H9 (cell line): Measurements from ENCODE around the gene POT1. TPM values are rescaled to one million over a fixed set of nuclear protein-coding genes. Genes with fewer than 3 reads are reported as not detected.

ENCODE experiments used
- DNase-seq: peaks from one replicate; pipeline ENCODE4 v3.0.0-alpha.2; 2017
- H2AFZ ChIP-seq: one replicate; pipeline ENCODE4 v1.6.1; 2013; ENCODE audit warnings: mild to moderate bottlenecking, low read length, control low read depth, moderate library complexity
- H2AK5ac ChIP-seq: 2 replicates; pipeline ENCODE4 v1.6.1; 2013; ENCODE audit warnings: low read length, control low read depth, mixed read lengths; ENCODE audit not compliant: insufficient read length
- H2BK120ac ChIP-seq: one replicate; pipeline ENCODE4 v1.6.1; 2013; ENCODE audit warnings: low read depth, mild to moderate bottlenecking, low read length, control low read depth, inconsistent platforms; ENCODE audit not compliant: poor library complexity, severe bottlenecking
- H2BK12ac ChIP-seq: 2 replicates; pipeline ENCODE4 v1.6.1; 2013; ENCODE audit warnings: low read length, control low read depth, mixed read lengths, low read depth; ENCODE audit not compliant: insufficient read length
- H2BK15ac ChIP-seq: 2 replicates; pipeline ENCODE4 v1.6.1; 2013; ENCODE audit warnings: low read depth, low read length, control low read depth
- H2BK20ac ChIP-seq: one replicate; pipeline ENCODE4 v1.6.1; 2013; ENCODE audit warnings: low read depth, mild to moderate bottlenecking, low read length, control low read depth, inconsistent platforms; ENCODE audit not compliant: poor library complexity, severe bottlenecking
- H2BK5ac ChIP-seq: 2 replicates; pipeline ENCODE4 v1.6.1; 2013; ENCODE audit warnings: low read length, control low read depth, mixed read lengths; ENCODE audit not compliant: insufficient read length
- H3K14ac ChIP-seq: 2 replicates; pipeline ENCODE4 v1.6.1; 2013; ENCODE audit warnings: low read length, control low read depth; ENCODE audit not compliant: insufficient read depth
- H3K18ac ChIP-seq: 2 replicates; pipeline ENCODE4 v1.6.1; 2013; ENCODE audit warnings: low read depth, mild to moderate bottlenecking, mixed read lengths, low read length, control low read depth; ENCODE audit not compliant: insufficient read length
- H3K23ac ChIP-seq: 2 replicates; pipeline ENCODE4 v1.6.1; 2013; ENCODE audit warnings: low read length, control low read depth, mixed read lengths, low read depth; ENCODE audit not compliant: insufficient read length
- H3K23me2 ChIP-seq: 2 replicates; pipeline ENCODE4 v1.6.1; 2013; ENCODE audit warnings: low read depth, mild to moderate bottlenecking, mixed read lengths, low read length, control low read depth; ENCODE audit not compliant: insufficient read length, poor library complexity, severe bottlenecking
- H3K27ac ChIP-seq: 2 replicates; pipeline ENCODE4 v1.5.1; 2013; ENCODE audit warnings: low read length, control low read depth, mixed read lengths, low read depth; ENCODE audit not compliant: insufficient read length
- H3K27me3 ChIP-seq: 2 replicates; pipeline ENCODE4 v1.6.1; 2013; ENCODE audit warnings: low read length, control low read depth, inconsistent platforms; ENCODE audit not compliant: insufficient read depth
- H3K4ac ChIP-seq: 2 replicates; pipeline ENCODE4 v1.6.1; 2013; ENCODE audit warnings: low read depth, mild to moderate bottlenecking, control low read depth, inconsistent platforms, low read length, moderate library complexity
- H3K4me1 ChIP-seq: 2 replicates; pipeline ENCODE4 v1.6.1; 2013; ENCODE audit warnings: low read length, control low read depth, inconsistent platforms; ENCODE audit not compliant: insufficient read depth
- H3K4me2 ChIP-seq: 2 replicates; pipeline ENCODE4 v1.6.1; 2013; ENCODE audit warnings: low read length, control low read depth, mixed read lengths; ENCODE audit not compliant: insufficient read length, insufficient read depth
- H3K56ac ChIP-seq: 2 replicates; pipeline ENCODE4 v1.6.1; 2013; ENCODE audit warnings: low read depth, mild to moderate bottlenecking, mixed read lengths, low read length, control low read depth; ENCODE audit not compliant: insufficient read length
- H3K79me1 ChIP-seq: 2 replicates; pipeline ENCODE4 v1.6.1; 2013; ENCODE audit warnings: low read depth, mild to moderate bottlenecking, moderate library complexity, low read length, control low read depth, inconsistent platforms; ENCODE audit not compliant: insufficient read depth, poor library complexity, severe bottlenecking
- H3K79me2 ChIP-seq: 2 replicates; pipeline ENCODE4 v1.6.1; 2013; ENCODE audit warnings: low read length, control low read depth, inconsistent platforms; ENCODE audit not compliant: insufficient read depth
- H3K9ac ChIP-seq: 2 replicates; pipeline ENCODE4 v1.6.1; 2013; ENCODE audit warnings: low read length, control low read depth, mixed read lengths; ENCODE audit not compliant: insufficient read length; ENCODE audit errors: extremely low read depth
- H3K9me3 ChIP-seq: one replicate; pipeline ENCODE4 v1.6.1; 2013; ENCODE audit warnings: low read depth, low read length, inconsistent platforms; ENCODE audit not compliant: control insufficient read depth
- H3T11ph ChIP-seq: one replicate; pipeline ENCODE4 v1.6.1; 2013; ENCODE audit warnings: mild to moderate bottlenecking, low read length, control low read depth, inconsistent platforms
- H4K20me1 ChIP-seq: one replicate; pipeline ENCODE4 v1.6.1; 2013; ENCODE audit not compliant: control insufficient read depth, insufficient read length, insufficient read depth
- H4K5ac ChIP-seq: 2 replicates; pipeline ENCODE4 v1.6.1; 2013; ENCODE audit warnings: low read depth, mild to moderate bottlenecking, mixed read lengths, low read length, control low read depth; ENCODE audit not compliant: insufficient read length
- H4K8ac ChIP-seq: replicated peaks from 2 replicates; pipeline ENCODE4 v1.6.1; 2013; ENCODE audit warnings: low read length, control low read depth, mixed read lengths, low read depth; ENCODE audit not compliant: insufficient read length
- H4K91ac ChIP-seq: 2 replicates; pipeline ENCODE4 v1.6.1; 2013; ENCODE audit warnings: low read depth, mild to moderate bottlenecking, moderate library complexity, mixed read lengths, low read length, control low read depth; ENCODE audit not compliant: insufficient read length
- H3K27ac Mint-ChIP-seq, 3 experiments: 2 replicates in 2 of 3; 3 replicates in 1 of 3; pipeline ENCODE4 v1.8.0; 2020 to 2021; ENCODE audit warnings: mixed read lengths in 3 of 3, mild to moderate bottlenecking in 1 of 3, moderate library complexity in 1 of 3
- H3K27me3 Mint-ChIP-seq: 2 replicates; pipeline ENCODE4 v1.8.0; 2021; ENCODE audit warnings: low read depth, mild to moderate bottlenecking, moderate library complexity, mixed read lengths
- H3K36me3 Mint-ChIP-seq, 3 experiments: 2 replicates in 2 of 3; 3 replicates in 1 of 3; pipeline ENCODE4 v1.8.0; 2020 to 2021; ENCODE audit warnings: low read depth in 3 of 3, mixed read lengths in 3 of 3; ENCODE audit not compliant: insufficient read depth in 1 of 3
- H3K4me1 Mint-ChIP-seq, 2 experiments: 2 replicates each; pipeline ENCODE4 v1.8.0; 2020; ENCODE audit warnings: mixed read lengths in 2 of 2
- H3K4me3 Mint-ChIP-seq, 2 experiments: 2 replicates in 1 of 2; 3 replicates in 1 of 2; pipeline ENCODE4 v1.8.0; 2020 to 2021; ENCODE audit warnings: mild to moderate bottlenecking in 2 of 2, mixed read lengths in 2 of 2, moderate library complexity in 1 of 2
- H3K9me3 Mint-ChIP-seq, 2 experiments: 2 replicates in 1 of 2; 3 replicates in 1 of 2; pipeline ENCODE4 v1.8.0; 2020; ENCODE audit warnings: mild to moderate bottlenecking in 2 of 2, mixed read lengths in 2 of 2, moderate library complexity in 1 of 2
- CTCF ChIP-seq: fragments of 200-600 bp; sonication (generic); conservative IDR thresholded peaks from 3 replicates; pipeline ENCODE4 v1.8.0; 2021; ENCODE audit warnings: antibody characterized with exemption, mild to moderate bottlenecking
- total RNA-seq: library from RNA; stranded (reverse); gene quantifications from 2 replicates; pipeline ENCODE4 v1.2.1, GENCODE V29; 2021

POT1 gene
- total RNA-seq, 1 experiment from 2014 or later = 23.4 TPM

- Histone ChIP-seq H4K5ac (no peak overlapping the region), H2BK5ac (no peak overlapping the region), H2AFZ (no peak overlapping the region), H3K27ac (no peak overlapping the region), H3K23ac (no peak overlapping the region), H3K9ac (no peak overlapping the region), H2BK15ac (no peak overlapping the region), H3K23me2 (no peaks in the 10 kb centered on the region), H3K27me3 (no peaks in the 10 kb centered on the region), H3K4me1 (no peaks in the 10 kb centered on the region), H3K4me2 (no peak overlapping the region), H4K91ac (no peak overlapping the region), H2AK5ac (no peak overlapping the region), H4K8ac (no peak overlapping the region), H3K9me3 (no peaks in the 10 kb centered on the region), H3K79me2 (no peaks in the 10 kb centered on the region), H3K79me1 (no peaks in the 10 kb centered on the region), H3K56ac (no peak overlapping the region), H2BK12ac (no peak overlapping the region), H3K4ac (no peak overlapping the region), H4K20me1 (no peaks in the 10 kb centered on the region), H3K14ac (no peak overlapping the region), H3T11ph (no peak overlapping the region), H2BK20ac (no peak overlapping the region), H3K18ac (no peak overlapping the region), H2BK120ac (no peak overlapping the region)
- TF ChIP-seq CTCF = no peak
- H3K36me3 Mint-ChIP-seq = peaks cover 3 to 7% (median 6%) of the 10 kb centered on the region in 3 experiments; a peak in 5 of 7 replicates
- no peak overlapping the region for H3K4me3 Mint-ChIP-seq
- H3K4me1 Mint-ChIP-seq = no peaks in the 10 kb centered on the region
- no peak overlapping the region for H3K27ac Mint-ChIP-seq
- no peak for DNase-seq
- no peaks in the 10 kb centered on the region for H3K27me3 Mint-ChIP-seq
- H3K9me3 Mint-ChIP-seq = peaks cover 0 to 9% of the 10 kb centered on the region in 2 experiments; a peak in 2 of 5 replicates
Observed at GRCh38 chr7:124908259-124908658, 21.4 kb downstream of the POT1 start.
